ENCODE results near the gene SOHLH1. TPM values are rescaled to one million over a fixed set of nuclear protein-coding genes. Genes with fewer than 3 reads are reported as not detected.

Gene SOHLH1
- polyA plus RNA-seq, 1 of the 3 experiments (the other 2 are of a cell fraction): not detected

- Histone ChIP-seq H3K27me3 (ENCODE audit: insufficient read depth) (no peaks in the 10 kb centered on the region), H3K79me2 (ENCODE audit: insufficient read depth) (no peaks in the 10 kb centered on the region), H3K9me2 (no peaks in the 10 kb centered on the region), H3K36me3 (replicated peaks in 1 of 2; ENCODE audit: control insufficient read depth in 1 of 2, insufficient read depth in 2 of 2, low read length in 1 of 2) (no peaks in the 10 kb centered on the region), H3K9me3 (no peaks in the 10 kb centered on the region), H4K20me1 (ENCODE audit: insufficient read depth) (no peaks in the 10 kb centered on the region), H3F3A (replicated peaks; ENCODE audit: insufficient read depth) (no peaks in the 10 kb centered on the region), H3K4me1 (ENCODE audit: control insufficient read depth in 1 of 2, insufficient read depth in 2 of 2, low read depth in 1 of 2, low read length in 1 of 2) (peaks cover 0 to 35% of the 10 kb centered on the region in 2 experiments; a peak in 1 of 4 replicates), H2AFZ (ENCODE audit: low read depth) (no peak overlapping the region), H3K27ac (ENCODE audit: low read depth in 2 of 2, low read length in 1 of 2) (no peak overlapping the region), H3K9ac (no peak overlapping the region), H3K4me2 (no peak overlapping the region), H3K4me3 (ENCODE audit: low read depth in 2 of 2, low read length in 1 of 2) (no peak overlapping the region)
- no peak for TF ChIP-seq POLR2AphosphoS5 (IDR thresholded peaks at IDR 0.05; ENCODE audit: low read depth, low read length)
- TF ChIP-seq USF1 (IDR thresholded peaks at IDR 0.05; ENCODE audit: borderline replicate concordance, low read depth): no peak
- TF ChIP-seq TCF12 (IDR thresholded peaks at IDR 0.05): no peak
- TF ChIP-seq FOXJ3 (CRISPR knock-in tag; IDR thresholded peaks at IDR 0.05): no peak
- no peak for TF ChIP-seq MXI1 (IDR thresholded peaks at IDR 0.05; ENCODE audit: low read depth, low read length)
- TF ChIP-seq MEF2A (IDR thresholded peaks at IDR 0.05; ENCODE audit: borderline replicate concordance, low read depth): no peak
- TF ChIP-seq MAX (IDR thresholded peaks at IDR 0.05; ENCODE audit: low read depth): no peak
- TF ChIP-seq GABPA (IDR thresholded peaks at IDR 0.05; ENCODE audit: low read depth): no peak
- TF ChIP-seq CHD2 (IDR thresholded peaks at IDR 0.05; ENCODE audit: low read length, partially characterized antibody): no peak
- TF ChIP-seq NFIC (IDR thresholded peaks at IDR 0.05; ENCODE audit: borderline replicate concordance): no peak
- TF ChIP-seq TAF1 (IDR thresholded peaks at IDR 0.05; ENCODE audit: borderline replicate concordance, low read depth, low read length): no peak
- no peak for TF ChIP-seq ELF1 (IDR thresholded peaks at IDR 0.05)
- TF ChIP-seq SMC3 (IDR thresholded peaks at IDR 0.05; ENCODE audit: low read depth, low read length): no peak
- no peak for TF ChIP-seq RFX5 (IDR thresholded peaks at IDR 0.05; ENCODE audit: low read length)
- TF ChIP-seq SIN3A (IDR thresholded peaks at IDR 0.05; ENCODE audit: borderline replicate concordance, low read depth, low read length): no peak
- no peak for TF ChIP-seq NRF1 (IDR thresholded peaks at IDR 0.05; ENCODE audit: low read depth, low read length)
- no peak for TF ChIP-seq FOSL2 (IDR thresholded peaks at IDR 0.05; ENCODE audit: borderline replicate concordance, low read depth)
- no peak for TF ChIP-seq FOXM1 (IDR thresholded peaks at IDR 0.05; ENCODE audit: low read depth)
- TF ChIP-seq RCOR1 (IDR thresholded peaks at IDR 0.05; ENCODE audit: low read length): no peak
- TF ChIP-seq GATA2 (CRISPR knock-in tag; IDR thresholded peaks at IDR 0.05): no peak
- ChIA-PET POLR2A (no interaction called here), CTCF (interaction anchor here (1.1 to 1.6 kb wide), 2 partner anchors 158 to 415 kb away, joined by 3 to 4 read pairs; no protein-coding TSS in a partner anchor)
- 16% methylated on average over 10 of the region's 23 CpGs for WGBS (ENCODE audit: low lambda C conversion rate)
- peak; percentile 80 for DNase-seq
Observed at GRCh38 chr9:135707252-135708138, 8.2 kb upstream of the SOHLH1 start.

All from SK-N-SH (cell line).